Testis (tissue), 3 donors: ENCODE data around the gene ZBTB7B. TPM values are rescaled to one million over a fixed set of nuclear protein-coding genes. Genes with fewer than 3 reads are reported as not detected.
"Not testable (repeated sequence)": the region's sequence is repeated elsewhere in the genome, so short reads cannot be mapped to it uniquely, and the experiment has no call there.

Experiments used
- DNase-seq: peaks from one replicate; pipeline ENCODE4 v3.0.0-alpha.2; 2019
- H3K27ac ChIP-seq, 2 donors: fragments of 200-600 bp; sonication (generic); one replicate each; pipeline ENCODE4 v1.5.1; 2019
- H3K27me3 ChIP-seq: fragments of 200-600 bp; sonication (generic); one replicate; pipeline ENCODE4 v1.5.1; 2019
- H3K36me3 ChIP-seq: fragments of 200-600 bp; sonication (generic); one replicate; pipeline ENCODE4 v1.5.1; 2017; ENCODE audit warnings: low read depth; ENCODE audit errors: missing control alignments
- H3K4me1 ChIP-seq: fragments of 200-600 bp; sonication (generic); one replicate; pipeline ENCODE4 v1.5.1; 2019
- H3K4me3 ChIP-seq, 2 donors: fragments of 200-600 bp; sonication (generic); one replicate each; pipeline ENCODE4 v1.5.1; 2017 to 2019
- H3K9me3 ChIP-seq: fragments of 200-600 bp; sonication (generic); one replicate; pipeline ENCODE4 v1.5.1; 2017
- POLR2A ChIP-seq: fragments of 450-650 bp; IDR thresholded peaks from one replicate; pipeline ENCODE4 v1.6.1; 2017; ENCODE audit warnings: antibody characterized with exemption, mild to moderate bottlenecking, moderate library complexity
- WGBS, 2 donors: methylation state at CpG; one replicate each; pipeline ENCODE4 v1.1.5; 2018; 5-methylcytosine and 5-hydroxymethylcytosine counted together
- intact Hi-C: fragments of 100-400 bp; cut with DNase I; formaldehyde crosslinking; loops from one replicate; pipeline ENCODE4 v1.15.1; 2023; ENCODE audit warnings: low total_unique reads
- polyA plus RNA-seq: library from polyadenylated mRNA; stranded (reverse); fragments of 350-450 nt; fragmentation: Illumina TruSeq; extraction: RNeasy Lipid Tissue Mini Kit (QIAGEN cat#74804); gene quantifications from one replicate; pipeline ENCODE4 v1.2.3, GENCODE V29; 2014; ENCODE audit warnings: low read depth, low replicate concordance; ENCODE audit not compliant: insufficient read depth
- total RNA-seq, 2 donors: library from RNA; depleted of rRNA; stranded (reverse); fragments of >200 nt; gene quantifications; one replicate each; pipeline ENCODE4 v1.2.3, GENCODE V29; 2016
- TF ChIP-seq, protein P1 (sequence below), 3 experiments: fragments of 450-650 bp in 2 of 3; fragments of 200-600 bp in 1 of 3; sonication (generic) in 1 of 3; IDR thresholded peaks; one replicate each; pipeline ENCODE4 v1.5.1; 2016 to 2019; ENCODE audit warnings: antibody characterized with exemption in 3 of 3, mild to moderate bottlenecking in 2 of 3, moderate library complexity in 1 of 3

Gene ZBTB7B
- total and polyA plus RNA-seq, 3 donors from 2014 or later, result 18.6 to 22.4 (median 21.1) TPM

GRCh38 chr1:154978360-154978759 lies 24.2 kb upstream of the ZBTB7B start:
- Histone ChIP-seq H3K9me3 (no peaks in the 10 kb centered on the region), H3K4me3 (no peak overlapping the region), H3K4me1 (peaks cover 12% of the 10 kb centered on the region), H3K36me3 (no peaks in the 10 kb centered on the region), H3K27ac (no peak overlapping the region), H3K27me3 (no peaks in the 10 kb centered on the region)
- TF ChIP-seq, protein P1, sequence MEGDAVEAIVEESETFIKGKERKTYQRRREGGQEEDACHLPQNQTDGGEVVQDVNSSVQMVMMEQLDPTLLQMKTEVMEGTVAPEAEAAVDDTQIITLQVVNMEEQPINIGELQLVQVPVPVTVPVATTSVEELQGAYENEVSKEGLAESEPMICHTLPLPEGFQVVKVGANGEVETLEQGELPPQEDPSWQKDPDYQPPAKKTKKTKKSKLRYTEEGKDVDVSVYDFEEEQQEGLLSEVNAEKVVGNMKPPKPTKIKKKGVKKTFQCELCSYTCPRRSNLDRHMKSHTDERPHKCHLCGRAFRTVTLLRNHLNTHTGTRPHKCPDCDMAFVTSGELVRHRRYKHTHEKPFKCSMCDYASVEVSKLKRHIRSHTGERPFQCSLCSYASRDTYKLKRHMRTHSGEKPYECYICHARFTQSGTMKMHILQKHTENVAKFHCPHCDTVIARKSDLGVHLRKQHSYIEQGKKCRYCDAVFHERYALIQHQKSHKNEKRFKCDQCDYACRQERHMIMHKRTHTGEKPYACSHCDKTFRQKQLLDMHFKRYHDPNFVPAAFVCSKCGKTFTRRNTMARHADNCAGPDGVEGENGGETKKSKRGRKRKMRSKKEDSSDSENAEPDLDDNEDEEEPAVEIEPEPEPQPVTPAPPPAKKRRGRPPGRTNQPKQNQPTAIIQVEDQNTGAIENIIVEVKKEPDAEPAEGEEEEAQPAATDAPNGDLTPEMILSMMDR (IDR thresholded peaks at IDR 0.05), result no peak
- no peak for TF ChIP-seq POLR2A
- intact Hi-C loops, result no loop called here
- no peak for DNase-seq
- 93 to 95% methylated on average over 3 of the region's 3 CpGs for WGBS, 2 donors

DNA sequence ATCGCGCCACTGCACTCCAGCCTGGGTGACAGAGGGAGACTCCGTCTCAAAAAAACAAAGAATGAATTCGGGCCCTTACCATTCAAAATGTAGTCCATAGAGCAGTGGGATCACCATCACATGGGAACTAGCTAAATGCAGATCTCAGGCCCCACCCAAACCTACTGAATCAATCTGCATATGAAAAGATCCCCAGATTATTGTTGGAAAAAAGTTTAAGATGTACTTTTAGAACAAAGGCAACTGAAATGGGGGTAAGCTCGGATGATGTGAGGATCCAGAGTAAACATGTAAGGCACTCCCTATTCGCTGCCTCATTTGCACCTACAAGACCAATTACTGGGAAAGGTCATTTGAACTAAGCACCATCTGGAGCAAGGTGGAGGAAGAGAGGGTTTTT lies 20.3 kb upstream of the ZBTB7B start:
- WGBS, 2 donors, result 48 to 52% methylated on average over 6 of the region's 6 CpGs
- H3K27ac ChIP-seq, result no peak overlapping the region

DNA sequence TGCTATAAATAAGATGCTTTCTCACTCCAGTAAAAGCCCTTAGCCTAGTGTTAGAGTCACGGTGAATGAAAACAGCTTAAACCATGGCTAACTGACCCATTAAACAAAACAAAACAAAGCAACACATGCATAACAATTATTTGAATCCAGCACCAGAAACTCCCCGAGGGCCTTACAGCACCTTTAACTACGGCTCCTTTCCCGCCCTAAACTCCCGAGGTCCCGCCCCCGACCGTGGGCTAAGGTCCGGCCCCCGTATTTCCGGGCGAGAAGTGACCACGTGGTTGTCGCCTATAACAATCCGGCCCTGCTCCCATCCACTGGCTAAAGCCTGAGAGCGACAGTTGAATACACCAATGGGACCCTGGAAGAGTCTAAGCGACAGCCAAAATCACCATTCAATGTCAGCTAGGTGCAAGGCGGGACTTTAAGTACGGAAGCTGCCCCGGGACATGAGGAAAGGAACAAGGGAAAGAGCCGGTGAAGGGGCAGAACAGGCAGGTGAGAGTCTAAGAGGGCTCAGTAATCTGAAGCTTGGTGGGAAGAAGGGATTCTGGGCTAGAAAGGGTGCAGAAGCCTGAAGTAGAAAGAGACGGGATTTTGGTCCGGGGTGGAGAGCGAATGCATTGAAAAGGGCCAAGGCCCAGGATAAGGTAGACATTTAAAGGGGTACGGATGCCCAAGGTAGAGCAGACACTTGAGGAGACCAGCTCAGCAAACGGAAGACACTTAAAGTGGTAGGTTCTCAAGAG lies 19.5 kb upstream of the ZBTB7B start, which contains the start of gene FLAD1:
FLAD1 (plus strand) TSS at position 448 of the 752 bp plus-strand sequence. CDS start 351 bp downstream, outside the sequence.
- H3K27ac ChIP-seq, result no peak within 1 kb of the TSS
- H3K9me3 ChIP-seq, result no peaks in the 10 kb centered on the region
- intact Hi-C loops, result no loop called here
- DNase-seq, result peak; percentile 99
- TF ChIP-seq, protein P1 (IDR thresholded peaks at IDR 0.05), result peak in 2 of 3 experiments; percentile 21 to 37
- no peak for TF ChIP-seq POLR2A
- no peaks in the 10 kb centered on the region for H3K27me3 ChIP-seq
- H3K36me3 ChIP-seq, result no peaks in the 10 kb centered on the region
- WGBS, 2 donors, result 0% methylated on average over 26 of the region's 26 CpGs
- H3K4me3 ChIP-seq, result peak within 1 kb of the TSS; percentile 46 to 77
- H3K4me1 ChIP-seq, result peaks cover 9% of the 10 kb centered on the region

More for the DNA sequence above, 20.3 kb upstream of the ZBTB7B start:
- no peak for TF ChIP-seq POLR2A
- DNase-seq, result no peak
- Histone ChIP-seq H3K4me1 (peaks cover 9% of the 10 kb centered on the region), H3K9me3 (no peaks in the 10 kb centered on the region), H3K4me3 (peak overlapping the region; percentile 46 to 77), H3K36me3 (no peaks in the 10 kb centered on the region), H3K27me3 (no peaks in the 10 kb centered on the region)
- intact Hi-C loops, result no loop called here

- DNase-seq, result no peak
Observed at GRCh38 chr1:154983776-154984466, 18.7 kb upstream of the ZBTB7B start.

GRCh38 chr1:154986736-154987135 lies 15.9 kb upstream of the ZBTB7B start:
- intact Hi-C loops, H3K9me3 ChIP-seq, H3K27me3 ChIP-seq, H3K27ac ChIP-seq, DNase-seq, H3K4me1 ChIP-seq, H3K36me3 ChIP-seq, H3K4me3 ChIP-seq: not testable (repeated sequence)
- WGBS, 2 donors, result 82 to 84% methylated on average over 4 of the region's 4 CpGs

More at GRCh38 chr1:154983776-154984466, 18.7 kb upstream of the ZBTB7B start:
- TF ChIP-seq POLR2A, result no peak
- peaks cover 9% of the 10 kb centered on the region for H3K4me1 ChIP-seq
- intact Hi-C loops, result no loop called here
- H3K27me3 ChIP-seq, result no peaks in the 10 kb centered on the region
- H3K4me3 ChIP-seq, result peak overlapping the region; percentile 46 to 77
- no peaks in the 10 kb centered on the region for H3K36me3 ChIP-seq
- no peaks in the 10 kb centered on the region for H3K9me3 ChIP-seq
- 10 to 14% methylated on average over 16 to 17 of the region's 17 CpGs for WGBS, 2 donors
- no peak overlapping the region for H3K27ac ChIP-seq

DNA sequence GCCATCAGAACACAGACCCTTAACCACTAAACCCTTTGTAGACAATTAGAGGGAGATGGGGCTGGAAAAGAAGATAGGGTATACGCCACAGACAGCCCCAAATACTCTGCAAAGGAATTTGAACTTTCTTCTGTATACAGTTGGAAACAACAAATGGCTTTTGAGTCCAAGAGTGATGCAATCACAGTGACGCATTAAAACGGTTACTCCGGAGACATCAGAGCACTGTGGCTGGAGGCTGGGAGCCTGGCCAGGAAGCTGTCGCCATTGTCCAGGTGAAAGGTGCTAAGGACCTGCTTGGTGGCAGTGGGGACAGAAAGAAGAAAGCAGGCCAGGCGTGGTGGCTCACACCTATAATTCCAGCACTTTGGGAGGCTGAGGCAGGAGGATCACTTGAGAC lies 15.3 kb upstream of the ZBTB7B start:
- H3K36me3 ChIP-seq, result no peaks in the 10 kb centered on the region
- H3K9me3 ChIP-seq, result no peaks in the 10 kb centered on the region
- DNase-seq, result no peak
- H3K4me3 ChIP-seq, result no peak overlapping the region
- peaks cover 9% of the 10 kb centered on the region for H3K4me1 ChIP-seq
- H3K27ac ChIP-seq, result no peak overlapping the region
- 89 to 92% methylated on average over 6 of the region's 6 CpGs for WGBS, 2 donors
- intact Hi-C loops, result no loop called here
- no peak for TF ChIP-seq POLR2A
- TF ChIP-seq, protein P1 (IDR thresholded peaks at IDR 0.05), result no peak
- no peaks in the 10 kb centered on the region for H3K27me3 ChIP-seq
